Ovary (tissue), 9 donors: Measurements from ENCODE around the gene CGB2. TPM values are rescaled to one million over a fixed set of nuclear protein-coding genes. Genes with fewer than 3 reads are reported as not detected.
"Not testable (repeated sequence)": the region's sequence is repeated elsewhere in the genome, so short reads cannot be mapped to it uniquely, and the experiment has no call there.

ENCODE experiments used
- DNase-seq, 5 donors: peaks; one replicate each; pipeline ENCODE4 v3.0.0-alpha.2; 2019 to 2020
- H3K27ac ChIP-seq, 2 donors: fragments of 200-600 bp; one replicate each; pipeline versions ENCODE4 v1.5.1 to v1.8.0; 2019 to 2022
- H3K27me3 ChIP-seq: fragments of 200-600 bp; one replicate; pipeline ENCODE4 v1.8.0; 2022
- H3K36me3 ChIP-seq: fragments of 200-600 bp; sonication (generic); one replicate; pipeline ENCODE4 v1.5.1; 2019
- H3K4me1 ChIP-seq: one replicate; pipeline ENCODE4 v1.8.1; 2013; ENCODE audit warnings: mild to moderate bottlenecking, moderate library complexity; ENCODE audit not compliant: insufficient read depth
- H3K4me3 ChIP-seq: fragments of 200-600 bp; sonication (generic); one replicate; pipeline ENCODE4 v1.5.1; 2017
- H3K9me3 ChIP-seq, 2 donors: fragments of 200-600 bp in 1 of 2; sonication (generic) in 1 of 2; one replicate each; pipeline versions ENCODE4 v1.5.1 to v1.8.1; 2013 to 2019; ENCODE audit warnings: mild to moderate bottlenecking in 1 of 2, moderate library complexity in 1 of 2
- CTCF ChIP-seq, 3 donors: fragments of 450-650 bp in 2 of 3; fragments of 200-600 bp in 1 of 3; IDR thresholded peaks; one replicate each; pipeline versions ENCODE4 v1.5.1 to v1.8.0; 2016 to 2022; ENCODE audit warnings: antibody characterized with exemption in 3 of 3, mild to moderate bottlenecking in 1 of 3
- EP300 ChIP-seq: sonication (generic); formaldehyde crosslinking; IDR thresholded peaks from one replicate; pipeline ENCODE4 v1.6.1; 2017; ENCODE audit warnings: antibody characterized with exemption
- POLR2A ChIP-seq: fragments of 450-650 bp; IDR thresholded peaks from one replicate; pipeline ENCODE4 v1.6.1; 2017; ENCODE audit warnings: antibody characterized with exemption, mild to moderate bottlenecking, moderate library complexity
- WGBS, 3 donors: extraction: QIAGEN DNeasy Blood & Tissue Kit in 1 of 3; methylation state at CpG; one replicate each; pipeline versions ENCODE4 v1.1.5 to v1.1.7; 2013 to 2017; 5-methylcytosine and 5-hydroxymethylcytosine counted together
- intact Hi-C, 4 donors: fragments of 100-400 bp; cut with DNase I; formaldehyde crosslinking; loops; one replicate each; pipeline versions ENCODE4 v1.11.0 to v1.15.1; 2022 to 2023
- polyA plus RNA-seq, 2 donors: library from polyadenylated mRNA; stranded (reverse); fragments of 200-250 nt in 1 of 2; fragments of 350-450 nt in 1 of 2; fragmentation: Illumina TruSeq in 1 of 2; extraction: RNeasy Lipid Tissue Mini Kit (QIAGEN cat#74804) in 1 of 2; gene quantifications; one replicate each; pipeline ENCODE4 v1.2.3, GENCODE V29; 2013 to 2014
- total RNA-seq, 7 donors: library from RNA; depleted of rRNA in 2 of 7; stranded (reverse); fragments of >200 nt in 2 of 7; fragmentation: NEBNext Ultra II Directional in 3 of 7; extraction: Animal tissue kit (Norgen Biotek cat#: 25700) in 3 of 7; gene quantifications; one replicate each; pipeline versions ENCODE4 v1.1.0 to v1.2.4, GENCODE V29; 2016 to 2023
- donor health status: DM: no; HTN: no; CAD: no; lungs with moderate emphysema.
- donor health status: DM: no; HTN: no; CAD: no.
- donor health status: Bipolar disorder and iron deficiency.
- donor health status: DM: yes; HTN: yes; CAD: no.
- donor health status: DM: no; HTN: no; CAD: no.
- donor health status: DM: yes; HTN: yes; CAD: no.

CGB2 gene
- total and polyA plus RNA-seq, 9 donors, result not detected

GRCh38 chr19:49017666-49018351 lies 13.9 kb upstream of the CGB2 start:
- H3K36me3 ChIP-seq, result no peaks in the 10 kb centered on the region
- H3K27me3 ChIP-seq, result no peaks in the 10 kb centered on the region
- TF ChIP-seq POLR2A (no peak), CTCF (IDR thresholded peaks at IDR 0.05) (no peak), EP300 (no peak)
- H3K9me3 ChIP-seq, result no peaks in the 10 kb centered on the region
- intact Hi-C loops, result no loop called here
- H3K27ac ChIP-seq, result no peak overlapping the region
- DNase-seq, result peak in 3 of 5 donors; percentile 29 to 62 (median 54)
- peak overlapping the region; percentile 29 for H3K4me3 ChIP-seq
- peaks cover 7% of the 10 kb centered on the region for H3K4me1 ChIP-seq
- 1 to 3% (median 1%) methylated on average over 17 to 62 of the region's 62 CpGs for WGBS, 3 donors

GRCh38 chr19:49018388-49019241 lies 13.1 kb upstream of the CGB2 start:
- H3K36me3 ChIP-seq, H3K4me1 ChIP-seq, H3K27ac ChIP-seq, intact Hi-C loops, H3K9me3 ChIP-seq, H3K27me3 ChIP-seq: not testable (repeated sequence)
- peak overlapping the region; percentile 29 for H3K4me3 ChIP-seq
- 1 to 2% (median 1%) methylated on average over 49 to 50 of the region's 50 CpGs for WGBS, 3 donors
- peak in 4 of 5 donors; percentile 44 to 71 (median 50) for DNase-seq

DNA sequence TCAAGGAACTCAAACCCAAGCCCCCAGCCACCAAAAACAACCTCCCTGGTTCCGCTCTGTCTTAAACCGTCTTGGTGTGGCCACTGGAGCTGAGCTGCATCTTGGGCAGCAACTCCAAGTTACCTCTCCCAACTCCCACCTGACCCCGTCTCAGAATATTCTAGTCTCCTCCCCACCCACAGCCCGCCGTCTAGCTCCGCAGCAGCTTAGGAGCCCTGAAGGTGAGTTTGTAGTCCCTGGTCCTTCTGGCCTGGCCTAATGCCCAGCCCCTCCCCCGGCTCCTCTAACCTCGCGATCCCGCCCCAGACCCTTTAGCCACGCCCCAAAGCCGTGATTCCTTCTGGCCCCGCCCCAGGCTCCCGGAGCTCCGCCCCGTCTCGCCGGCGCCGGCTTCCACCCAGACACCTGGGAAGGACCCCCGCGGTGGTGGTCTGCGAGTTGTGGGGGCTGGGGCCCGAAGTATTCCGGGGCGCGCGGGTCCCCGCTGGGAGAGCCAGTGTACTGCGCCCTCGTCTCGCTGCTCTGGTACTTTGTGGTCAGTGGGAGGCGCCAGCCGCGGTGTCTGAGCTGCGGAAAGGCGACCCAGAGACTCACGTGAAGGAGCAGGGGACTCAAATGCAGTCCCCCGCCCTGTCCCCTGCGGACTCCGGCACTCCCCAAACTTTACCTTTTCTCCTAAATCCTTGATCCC lies 12.3 kb upstream of the CGB2 start:
- DNase-seq, result peak; percentile 39 to 75 (median 52)
- intact Hi-C loops, result no loop called here
- Histone ChIP-seq H3K27ac (no peak overlapping the region), H3K4me1 (peaks cover 7% of the 10 kb centered on the region), H3K4me3 (peak overlapping the region; percentile 29), H3K36me3 (no peaks in the 10 kb centered on the region), H3K9me3 (no peaks in the 10 kb centered on the region), H3K27me3 (no peaks in the 10 kb centered on the region)
- 7 to 13% (median 8%) methylated on average over 30 to 41 of the region's 41 CpGs for WGBS, 3 donors
- TF ChIP-seq POLR2A (no peak), CTCF (IDR thresholded peaks at IDR 0.05) (no peak), EP300 (no peak)

DNA sequence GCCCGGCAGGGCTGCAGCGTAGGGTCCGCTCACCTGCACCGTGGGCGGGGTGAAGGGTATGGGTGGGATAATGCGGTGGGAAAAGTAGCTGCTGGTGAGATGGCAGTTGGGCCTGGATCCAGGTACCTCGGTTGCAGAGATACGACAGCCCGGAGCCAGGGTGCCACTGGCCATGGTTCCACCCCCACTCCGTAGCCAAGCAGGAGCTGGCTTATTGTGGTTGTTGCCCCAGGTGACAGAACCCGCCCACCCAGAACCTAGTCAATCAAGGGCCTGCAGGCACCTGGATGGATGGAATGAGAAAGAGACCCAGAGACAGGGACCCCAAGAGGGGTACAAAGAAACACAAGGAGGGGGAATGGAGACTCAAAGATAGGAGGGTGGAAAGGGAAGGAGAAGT lies 11.3 kb upstream of the CGB2 start:
- peaks cover 7% of the 10 kb centered on the region for H3K4me1 ChIP-seq
- no peaks in the 10 kb centered on the region for H3K9me3 ChIP-seq
- 69 to 79% (median 73%) methylated on average over 11 of the region's 11 CpGs for WGBS, 3 donors
- H3K27me3 ChIP-seq, result no peaks in the 10 kb centered on the region
- no peak for DNase-seq
- H3K27ac ChIP-seq, result no peak overlapping the region
- TF ChIP-seq POLR2A (no peak), CTCF (IDR thresholded peaks at IDR 0.05) (no peak), EP300 (no peak)
- no peak overlapping the region for H3K4me3 ChIP-seq
- H3K36me3 ChIP-seq, result no peaks in the 10 kb centered on the region
- intact Hi-C loops, result no loop called here
